ENCODE measurements around the gene TMPRSS11B.

DNA sequence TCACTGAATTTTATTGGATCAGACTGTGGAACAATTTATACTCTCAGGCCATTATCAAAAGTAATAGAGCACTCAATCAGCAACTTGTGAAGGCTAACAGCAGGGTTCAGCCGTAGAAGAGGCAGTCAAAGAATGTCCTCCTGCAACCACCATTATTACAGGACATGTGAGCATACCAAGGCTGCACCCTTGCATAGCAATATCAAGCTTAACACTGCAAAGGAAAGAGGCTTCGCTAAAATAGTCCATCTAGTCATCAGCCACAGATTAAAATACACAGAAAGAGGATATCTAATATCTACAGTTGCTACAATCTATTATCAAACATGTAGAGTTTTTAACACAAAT is 42.9 kb upstream of the TMPRSS11B start:
- TF ChIP-seq, protein P1, sequence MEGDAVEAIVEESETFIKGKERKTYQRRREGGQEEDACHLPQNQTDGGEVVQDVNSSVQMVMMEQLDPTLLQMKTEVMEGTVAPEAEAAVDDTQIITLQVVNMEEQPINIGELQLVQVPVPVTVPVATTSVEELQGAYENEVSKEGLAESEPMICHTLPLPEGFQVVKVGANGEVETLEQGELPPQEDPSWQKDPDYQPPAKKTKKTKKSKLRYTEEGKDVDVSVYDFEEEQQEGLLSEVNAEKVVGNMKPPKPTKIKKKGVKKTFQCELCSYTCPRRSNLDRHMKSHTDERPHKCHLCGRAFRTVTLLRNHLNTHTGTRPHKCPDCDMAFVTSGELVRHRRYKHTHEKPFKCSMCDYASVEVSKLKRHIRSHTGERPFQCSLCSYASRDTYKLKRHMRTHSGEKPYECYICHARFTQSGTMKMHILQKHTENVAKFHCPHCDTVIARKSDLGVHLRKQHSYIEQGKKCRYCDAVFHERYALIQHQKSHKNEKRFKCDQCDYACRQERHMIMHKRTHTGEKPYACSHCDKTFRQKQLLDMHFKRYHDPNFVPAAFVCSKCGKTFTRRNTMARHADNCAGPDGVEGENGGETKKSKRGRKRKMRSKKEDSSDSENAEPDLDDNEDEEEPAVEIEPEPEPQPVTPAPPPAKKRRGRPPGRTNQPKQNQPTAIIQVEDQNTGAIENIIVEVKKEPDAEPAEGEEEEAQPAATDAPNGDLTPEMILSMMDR (IDR thresholded peaks at IDR 0.05; ENCODE audit: insufficient read depth, low read length) = no peak
- TF ChIP-seq POLR2AphosphoS5 (IDR thresholded peaks at IDR 0.05; ENCODE audit: low read depth) = no peak

All from HL-60 (cell line).